ENCODE measurements around the gene REG4. TPM values are rescaled to one million over a fixed set of nuclear protein-coding genes. Genes with fewer than 3 reads are reported as not detected.
"Not testable (repeated sequence)": the region's sequence is repeated elsewhere in the genome, so short reads cannot be mapped to it uniquely, and the experiment has no call there.

Gene REG4
- total RNA-seq = not detected

GRCh38 chr1:119811387-119811786 is at the start of gene REG4:
Gene REG4, minus strand, starts transcription at chr1:119811460. Its CDS starts 2,691 bp downstream, at chr1:119808769.
- no peak within 1 kb of the TSS for H3K4me3 ChIP-seq
- no peaks in the 10 kb centered on the region for H3K27me3 ChIP-seq
- H3K27ac ChIP-seq = no peak within 1 kb of the TSS
- 68 to 74% methylated on average over 7 of the region's 7 CpGs for WGBS, 2 donors
- H3K36me3 ChIP-seq = no peaks in the 10 kb centered on the region
- ATAC-seq (ENCODE audit: low FRiP score in 2 of 2) = no peak
- TF ChIP-seq POLR2A (IDR thresholded peaks at IDR 0.05) (no peak), POLR2AphosphoS5 (IDR thresholded peaks at IDR 0.05) (no peak)
- TF ChIP-seq, protein P1, sequence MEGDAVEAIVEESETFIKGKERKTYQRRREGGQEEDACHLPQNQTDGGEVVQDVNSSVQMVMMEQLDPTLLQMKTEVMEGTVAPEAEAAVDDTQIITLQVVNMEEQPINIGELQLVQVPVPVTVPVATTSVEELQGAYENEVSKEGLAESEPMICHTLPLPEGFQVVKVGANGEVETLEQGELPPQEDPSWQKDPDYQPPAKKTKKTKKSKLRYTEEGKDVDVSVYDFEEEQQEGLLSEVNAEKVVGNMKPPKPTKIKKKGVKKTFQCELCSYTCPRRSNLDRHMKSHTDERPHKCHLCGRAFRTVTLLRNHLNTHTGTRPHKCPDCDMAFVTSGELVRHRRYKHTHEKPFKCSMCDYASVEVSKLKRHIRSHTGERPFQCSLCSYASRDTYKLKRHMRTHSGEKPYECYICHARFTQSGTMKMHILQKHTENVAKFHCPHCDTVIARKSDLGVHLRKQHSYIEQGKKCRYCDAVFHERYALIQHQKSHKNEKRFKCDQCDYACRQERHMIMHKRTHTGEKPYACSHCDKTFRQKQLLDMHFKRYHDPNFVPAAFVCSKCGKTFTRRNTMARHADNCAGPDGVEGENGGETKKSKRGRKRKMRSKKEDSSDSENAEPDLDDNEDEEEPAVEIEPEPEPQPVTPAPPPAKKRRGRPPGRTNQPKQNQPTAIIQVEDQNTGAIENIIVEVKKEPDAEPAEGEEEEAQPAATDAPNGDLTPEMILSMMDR (IDR thresholded peaks at IDR 0.05) = no peak
- no peaks in the 10 kb centered on the region for H3K4me1 ChIP-seq
- DNase-seq = no peak
- H3K9me3 ChIP-seq = no peaks in the 10 kb centered on the region

GRCh38 chr1:119859647-119860046 is 48.4 kb upstream of the REG4 start:
- 51 to 55% methylated on average over 4 of the region's 4 CpGs for WGBS, 2 donors
- ATAC-seq (ENCODE audit: low FRiP score in 2 of 2) = no peak
- Histone ChIP-seq H3K9me3 (no peaks in the 10 kb centered on the region), H3K4me1 (peaks cover 0 to 4% (median 0%) of the 10 kb centered on the region in 4 donors), H3K27me3 (no peaks in the 10 kb centered on the region), H3K4me3 (no peak overlapping the region), H3K27ac (no peak overlapping the region), H3K36me3 (no peaks in the 10 kb centered on the region)
- TF ChIP-seq POLR2A (IDR thresholded peaks at IDR 0.05) = no peak
- TF ChIP-seq POLR2AphosphoS5 (IDR thresholded peaks at IDR 0.05) = no peak
- no peak for TF ChIP-seq EP300 (IDR thresholded peaks at IDR 0.05)
- TF ChIP-seq, protein P1 (IDR thresholded peaks at IDR 0.05) = no peak
- no peak for DNase-seq

GRCh38 chr1:119858556-119859214 is 47.4 kb upstream of the REG4 start:
- not testable (repeated sequence) for ATAC-seq (ENCODE audit: low FRiP score in 2 of 2)
- WGBS, 2 donors = 49 to 65% methylated on average over 4 of the region's 4 CpGs

DNA sequence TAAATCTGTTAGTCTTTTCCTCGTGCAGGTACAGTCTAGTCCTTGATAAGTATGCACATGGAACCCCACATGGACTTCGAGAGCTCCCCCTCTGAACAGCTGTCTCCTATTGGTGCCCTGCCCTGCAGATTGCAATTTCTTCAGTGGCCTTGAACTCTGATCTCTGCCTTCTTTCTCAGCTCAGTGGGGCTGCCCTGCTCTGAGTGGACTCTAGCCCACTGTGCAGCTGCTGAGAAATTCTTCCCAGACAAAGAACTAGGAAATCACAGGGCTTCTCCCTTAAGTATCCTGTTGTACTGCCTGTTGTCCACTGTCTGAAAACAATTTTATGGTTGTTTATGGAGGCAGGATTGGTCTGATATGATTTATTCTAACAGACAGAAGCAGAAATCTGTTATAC is 46.9 kb upstream of the REG4 start:
- Histone ChIP-seq H3K4me3 (no peak overlapping the region), H3K27ac (no peak overlapping the region), H3K9me3 (no peaks in the 10 kb centered on the region), H3K36me3 (no peaks in the 10 kb centered on the region), H3K4me1 (peaks cover 0 to 4% (median 0%) of the 10 kb centered on the region in 4 donors), H3K27me3 (no peaks in the 10 kb centered on the region)
- DNase-seq = no peak
- WGBS, 2 donors = 48 to 85% methylated on average over 2 of the region's 2 CpGs
- ATAC-seq (ENCODE audit: low FRiP score in 2 of 2) = no peak
- TF ChIP-seq POLR2AphosphoS5 (IDR thresholded peaks at IDR 0.05) = no peak

More at GRCh38 chr1:119858556-119859214, 47.4 kb upstream of the REG4 start:
- not testable (repeated sequence) for H3K27ac ChIP-seq, H3K36me3 ChIP-seq, H3K27me3 ChIP-seq, H3K4me1 ChIP-seq, DNase-seq, H3K4me3 ChIP-seq, H3K9me3 ChIP-seq

DNA sequence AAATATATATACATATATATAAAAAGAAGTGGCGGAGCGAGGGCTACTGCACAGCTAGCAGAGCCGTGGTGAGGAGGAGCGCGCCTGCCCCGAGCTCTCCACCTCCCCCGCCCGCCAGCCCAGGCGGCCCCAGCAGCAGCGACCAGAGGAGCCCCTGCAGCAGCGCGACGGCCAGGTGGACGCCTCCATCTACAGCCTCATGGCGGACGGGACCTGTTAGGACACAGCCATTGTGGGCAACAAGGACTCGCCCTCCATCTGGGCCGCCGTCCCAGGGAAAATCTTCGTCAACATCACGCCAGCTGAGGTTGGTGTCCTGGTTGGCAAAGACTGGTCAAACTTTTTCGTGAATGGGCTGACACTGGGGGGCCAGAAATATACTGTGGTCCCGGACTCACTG is 41.9 kb upstream of the REG4 start:
- no peaks in the 10 kb centered on the region for H3K4me1 ChIP-seq
- no peaks in the 10 kb centered on the region for H3K36me3 ChIP-seq
- TF ChIP-seq POLR2AphosphoS5 (IDR thresholded peaks at IDR 0.05) = no peak
- TF ChIP-seq POLR2A (IDR thresholded peaks at IDR 0.05) = no peak
- TF ChIP-seq EP300 (IDR thresholded peaks at IDR 0.05) = no peak
- TF ChIP-seq, protein P1 (IDR thresholded peaks at IDR 0.05) = no peak
- H3K27me3 ChIP-seq = no peaks in the 10 kb centered on the region
- WGBS, 2 donors = 93 to 95% methylated on average over 18 to 21 of the region's 23 CpGs
- H3K27ac ChIP-seq = no peak overlapping the region
- no peak for ATAC-seq (ENCODE audit: low FRiP score in 2 of 2)
- peak in 1 of 2 donors; percentile 77 for DNase-seq
- H3K9me3 ChIP-seq = no peaks in the 10 kb centered on the region
- H3K4me3 ChIP-seq = no peak overlapping the region

DNA sequence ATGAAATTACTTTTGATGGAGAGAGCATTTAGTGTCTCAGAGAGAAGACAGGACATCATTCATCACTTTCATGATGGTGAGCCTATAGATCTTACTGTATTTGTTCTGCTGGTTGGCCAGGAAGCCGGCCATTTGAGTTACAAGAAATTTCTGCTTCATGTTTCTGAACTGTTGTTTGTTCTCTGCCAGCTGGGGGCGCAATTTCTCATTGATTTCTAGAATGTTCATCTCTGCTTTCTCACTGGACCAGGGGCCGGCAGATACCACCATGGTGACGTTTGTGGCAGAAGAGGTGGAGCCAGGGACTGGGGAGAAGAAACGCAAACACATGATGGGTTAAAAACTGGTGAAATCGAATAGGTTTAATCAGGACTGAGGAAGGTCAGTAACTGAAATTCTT is 32.9 kb upstream of the REG4 start:
- not testable (repeated sequence) for H3K27me3 ChIP-seq; ATAC-seq (ENCODE audit: low FRiP score in 2 of 2)
- WGBS, 2 donors = 70 to 74% methylated on average over 6 of the region's 6 CpGs

More for the DNA sequence above, 32.9 kb upstream of the REG4 start:
- H3K4me3 ChIP-seq, H3K36me3 ChIP-seq, H3K27ac ChIP-seq, H3K9me3 ChIP-seq, DNase-seq, H3K4me1 ChIP-seq: not testable (repeated sequence)
